Endothelial cell of umbilical vein (primary cell): ENCODE results near the gene KHNYN. TPM values are rescaled to one million over a fixed set of nuclear protein-coding genes. Genes with fewer than 3 reads are reported as not detected.

Source experiments
- BruUV-seq: library from RNA; stranded (reverse); fragments of 400-500 nt; replicated peaks from 2 replicates; lab custom pipeline; 2021; lab: Mats Ljungman, UMichigan
- CTCF ChIA-PET: fragments of 300-600, 350-600 bp; sonication (Branson Sonifier 250); formaldehyde crosslinking; loops from one replicate; lab custom pipeline; 2021; ENCODE audit warnings: antibody characterized with exemption, inconsistent platforms; lab: Charles Lee
- POLR2A ChIA-PET: fragments of 300-600, 350-600 bp; sonication (Branson Sonifier 250); formaldehyde crosslinking; loops from one replicate; lab custom pipeline; 2021; ENCODE audit warnings: antibody characterized with exemption, inconsistent platforms; lab: Charles Lee
- DNase-seq: peaks from one replicate; pipeline ENCODE4 v3.0.0-alpha.2; 2011; ENCODE audit warnings: low read depth, low spot score
- FAIRE-seq: peaks from 2 replicates; lab custom pipeline; 2011; peaks lifted over from hg19 to GRCh38; lab: Jason Lieb, UNC
- H2AFZ ChIP-seq: 2 replicates; pipeline ENCODE4 v1.6.0; 2012; ENCODE audit warnings: low read depth, low read length, control low read depth, inconsistent platforms
- H3K27ac ChIP-seq: 2 replicates; pipeline ENCODE4 v1.5.1; 2011; ENCODE audit warnings: low read depth, mild to moderate bottlenecking, control low read depth, low read length, moderate library complexity; ENCODE audit not compliant: insufficient read depth
- H3K27me3 ChIP-seq, 2 experiments: 2 replicates each; pipeline versions ENCODE4 v1.6.0 to v1.6.1; 2011; ENCODE audit warnings: low read length in 2 of 2, mixed read lengths in 1 of 2; ENCODE audit not compliant: control insufficient read depth in 2 of 2, insufficient read depth in 2 of 2
- H3K36me3 ChIP-seq, 2 experiments: 2 replicates in 1 of 2; 3 replicates in 1 of 2; pipeline ENCODE4 v1.5.1; 2011; ENCODE audit warnings: low read length in 2 of 2, mild to moderate bottlenecking in 1 of 2, moderate library complexity in 1 of 2; ENCODE audit not compliant: control insufficient read depth in 2 of 2, insufficient read depth in 2 of 2; ENCODE audit errors: extremely low read depth in 1 of 2
- H3K4me1 ChIP-seq: 3 replicates; pipeline ENCODE4 v1.5.1; 2011; ENCODE audit warnings: mild to moderate bottlenecking, low read length; ENCODE audit not compliant: control insufficient read depth, insufficient read depth; ENCODE audit errors: extremely low read depth
- H3K4me2 ChIP-seq: 2 replicates; pipeline ENCODE4 v1.6.1; 2011; ENCODE audit warnings: low read length, control low read depth, mixed read lengths; ENCODE audit not compliant: insufficient read depth
- H3K4me3 ChIP-seq, 3 experiments: fragments of 200-600 bp in 1 of 3; sonication (generic), shearing (Covaris generic) in 1 of 3; replicated peaks in 1 of 3; 2 replicates each; pipeline ENCODE4 v1.5.1; 2011 to 2016; ENCODE audit warnings: control low read depth in 3 of 3, low read length in 3 of 3, mild to moderate bottlenecking in 2 of 3, inconsistent platforms in 1 of 3, low read depth in 1 of 3, moderate library complexity in 1 of 3; ENCODE audit not compliant: insufficient read depth in 1 of 3
- H3K79me2 ChIP-seq: 2 replicates; pipeline ENCODE4 v1.6.0; 2012; ENCODE audit warnings: low read length, inconsistent platforms; ENCODE audit not compliant: control insufficient read depth, insufficient read depth
- H3K9ac ChIP-seq: replicated peaks from 2 replicates; pipeline ENCODE3; 2011; ENCODE audit warnings: low read length, control low read depth; ENCODE audit not compliant: insufficient read depth; ENCODE audit errors: extremely low read depth
- H3K9me1 ChIP-seq: replicated peaks from 3 replicates; pipeline ENCODE4 v1.6.0; 2011; ENCODE audit warnings: mild to moderate bottlenecking, low read length; ENCODE audit not compliant: control insufficient read depth, insufficient read depth; ENCODE audit errors: extremely low read depth
- H3K9me3 ChIP-seq: replicated peaks from 2 replicates; pipeline ENCODE4 v1.5.1; 2012; ENCODE audit warnings: low read length, inconsistent platforms; ENCODE audit not compliant: control insufficient read depth, insufficient read depth
- H4K20me1 ChIP-seq: replicated peaks from 2 replicates; pipeline ENCODE3; 2011; ENCODE audit warnings: mild to moderate bottlenecking, low read length; ENCODE audit not compliant: control insufficient read depth, insufficient read depth; ENCODE audit errors: extremely low read depth
- EZH2 ChIP-seq: IDR thresholded peaks from 2 replicates; pipeline ENCODE4 v1.6.1; 2012; ENCODE audit warnings: borderline replicate concordance, low read depth, mild to moderate bottlenecking, moderate library complexity, low read length, inconsistent platforms; ENCODE audit not compliant: severe bottlenecking
- FOS ChIP-seq: IDR thresholded peaks from 2 replicates; pipeline ENCODE4 v1.6.1; 2011; ENCODE audit warnings: mild to moderate bottlenecking, low read length, moderate library complexity, borderline replicate concordance; ENCODE audit not compliant: insufficient read depth
- GATA2 ChIP-seq: IDR thresholded peaks from 2 replicates; pipeline ENCODE4 v1.7.0; 2011; ENCODE audit warnings: low read depth, mild to moderate bottlenecking, moderate library complexity, mixed read lengths, low read length; ENCODE audit not compliant: insufficient read length, insufficient read depth
- JUN ChIP-seq: IDR thresholded peaks from 2 replicates; pipeline ENCODE4 v1.6.1; 2011; ENCODE audit warnings: borderline replicate concordance, low read depth; ENCODE audit not compliant: insufficient read length, insufficient read depth
- MYC ChIP-seq: IDR thresholded peaks from one replicate; pipeline ENCODE4 v1.6.1; 2011; ENCODE audit warnings: mild to moderate bottlenecking, low read depth, low read length
- POLR2A ChIP-seq: IDR thresholded peaks from 2 replicates; pipeline ENCODE4 v1.6.1; 2012; ENCODE audit warnings: low read depth, mild to moderate bottlenecking, control low read depth, low read length
- POLR2AphosphoS5 ChIP-seq: IDR thresholded peaks from 2 replicates; pipeline ENCODE4 v1.6.1; 2012; ENCODE audit warnings: low read depth, mild to moderate bottlenecking, control low read depth, low read length, moderate library complexity; ENCODE audit not compliant: insufficient read depth
- dilution Hi-C: fragments of 300-500 bp; cut with MboI; formaldehyde crosslinking; loops from one replicate; pipeline ENCODE4 v1.15.0; 2019; ENCODE audit warnings: low sequenced_read_pairs; ENCODE audit not compliant: extremely low pct_ligation_motif_present
- intact Hi-C: fragments of 100-400 bp; cut with micrococcal nuclease; formaldehyde crosslinking; loops from one replicate; pipeline ENCODE4 v1.10.0; 2022
- polyA plus RNA-seq, 4 experiments: library from polyadenylated mRNA; depleted of rRNA in 3 of 4; stranded (reverse) in 3 of 4; unstranded in 1 of 4; fragments of >200 nt; gene quantifications; 2 replicates each; pipeline versions ENCODE4 v1.2.1 to v1.2.3, GENCODE V29; 2011 to 2012; ENCODE audit warnings: missing spikeins in 1 of 4
- total RNA-seq: library from RNA; stranded (reverse); gene quantifications from 2 replicates; pipeline ENCODE4 v1.2.3, GENCODE V29; 2021
- TF ChIP-seq, protein P1 (sequence below): IDR thresholded peaks from 2 replicates; pipeline ENCODE4 v1.6.1; 2011; ENCODE audit not compliant: insufficient read depth, insufficient read length
- TF ChIP-seq, protein P2 (sequence below), 2 donors: IDR thresholded peaks; 1 replicate in 1 of 2; 2 replicates in 1 of 2; pipeline ENCODE4 v1.5.1; 2011; ENCODE audit warnings: low read length in 2 of 2, mild to moderate bottlenecking in 2 of 2, moderate library complexity in 2 of 2, control low read depth in 1 of 2, inconsistent platforms in 1 of 2, low read depth in 1 of 2; ENCODE audit not compliant: insufficient read depth in 1 of 2; ENCODE audit errors: extremely low read depth in 1 of 2

The KHNYN gene
- total and polyA plus RNA-seq, 2 donors (not counting 3 experiments of a cell fraction or from before 2014, with no cell fraction given): 25.4 to 63.3 TPM

DNA sequence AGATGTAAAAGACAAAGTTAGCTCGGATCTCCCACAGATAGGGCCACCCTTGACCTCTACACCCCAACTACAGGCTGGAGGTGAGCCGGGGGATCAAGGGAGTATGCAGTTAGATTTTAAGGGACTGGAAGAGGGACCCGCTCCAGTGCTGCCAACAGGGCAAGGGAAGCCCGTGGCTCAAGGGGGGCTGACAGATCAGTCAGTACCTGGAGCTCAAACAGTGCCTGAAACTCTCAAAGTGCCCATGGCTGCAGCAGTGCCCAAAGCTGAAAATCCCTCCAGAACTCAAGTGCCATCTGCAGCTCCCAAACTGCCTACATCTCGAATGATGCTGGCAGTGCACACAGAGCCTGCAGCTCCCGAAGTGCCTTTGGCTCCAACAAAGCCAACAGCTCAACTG is 20.6 kb upstream of the KHNYN start:
- TF ChIP-seq, protein P1, sequence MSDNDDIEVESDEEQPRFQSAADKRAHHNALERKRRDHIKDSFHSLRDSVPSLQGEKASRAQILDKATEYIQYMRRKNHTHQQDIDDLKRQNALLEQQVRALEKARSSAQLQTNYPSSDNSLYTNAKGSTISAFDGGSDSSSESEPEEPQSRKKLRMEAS: no peak
- TF ChIP-seq MYC (no peak), FOS (no peak), EZH2 (no peak), POLR2A (no peak), GATA2 (no peak), POLR2AphosphoS5 (no peak), JUN (no peak)
- TF ChIP-seq, protein P2, sequence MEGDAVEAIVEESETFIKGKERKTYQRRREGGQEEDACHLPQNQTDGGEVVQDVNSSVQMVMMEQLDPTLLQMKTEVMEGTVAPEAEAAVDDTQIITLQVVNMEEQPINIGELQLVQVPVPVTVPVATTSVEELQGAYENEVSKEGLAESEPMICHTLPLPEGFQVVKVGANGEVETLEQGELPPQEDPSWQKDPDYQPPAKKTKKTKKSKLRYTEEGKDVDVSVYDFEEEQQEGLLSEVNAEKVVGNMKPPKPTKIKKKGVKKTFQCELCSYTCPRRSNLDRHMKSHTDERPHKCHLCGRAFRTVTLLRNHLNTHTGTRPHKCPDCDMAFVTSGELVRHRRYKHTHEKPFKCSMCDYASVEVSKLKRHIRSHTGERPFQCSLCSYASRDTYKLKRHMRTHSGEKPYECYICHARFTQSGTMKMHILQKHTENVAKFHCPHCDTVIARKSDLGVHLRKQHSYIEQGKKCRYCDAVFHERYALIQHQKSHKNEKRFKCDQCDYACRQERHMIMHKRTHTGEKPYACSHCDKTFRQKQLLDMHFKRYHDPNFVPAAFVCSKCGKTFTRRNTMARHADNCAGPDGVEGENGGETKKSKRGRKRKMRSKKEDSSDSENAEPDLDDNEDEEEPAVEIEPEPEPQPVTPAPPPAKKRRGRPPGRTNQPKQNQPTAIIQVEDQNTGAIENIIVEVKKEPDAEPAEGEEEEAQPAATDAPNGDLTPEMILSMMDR (IDR thresholded peaks at IDR 0.05; ENCODE audit: extremely low read depth in 1 of 2, insufficient read depth in 1 of 2, low read depth in 1 of 2, low read length in 2 of 2): no peak
- H3K36me3 ChIP-seq: peaks cover 4 to 41% of the 10 kb centered on the region in 2 experiments
- H3K9me3 ChIP-seq: no peaks in the 10 kb centered on the region
- ChIA-PET POLR2A (interaction anchor here (1.7 kb wide), 1 partner anchor 43 kb away, joined by 6 read pairs; no protein-coding TSS in a partner anchor), CTCF (interaction anchor here (1.0 to 8.7 kb wide), 9 partner anchors 8 to 76 kb away, joined by 3 to 86 read pairs (median 4); partner anchors contain the start of genes ADCY4 and NYNRIN)
- H3K4me2 ChIP-seq: no peak overlapping the region
- intact Hi-C loops: no loop called here
- no peaks in the 10 kb centered on the region for H3K4me1 ChIP-seq
- H3K79me2 ChIP-seq: no peaks in the 10 kb centered on the region
- dilution Hi-C loops: no loop called here
- H3K27ac ChIP-seq: no peak overlapping the region
- no peaks in the 10 kb centered on the region for H3K9me1 ChIP-seq
- H2AFZ ChIP-seq: no peak overlapping the region
- no peaks in the 10 kb centered on the region for H3K27me3 ChIP-seq
- DNase-seq (no peak), FAIRE-seq (no peak)
- no peak overlapping the region for H3K9ac ChIP-seq
- no peak overlapping the region for H3K4me3 ChIP-seq
- no peaks in the 10 kb centered on the region for H4K20me1 ChIP-seq
- BruUV-seq: TSS peak; percentile 21
